Measurements from ENCODE around the gene NLK.
"Not testable (repeated sequence)": the region's sequence is repeated elsewhere in the genome, so short reads cannot be mapped to it uniquely, and the experiment has no call there.

Gene NLK

DNA sequence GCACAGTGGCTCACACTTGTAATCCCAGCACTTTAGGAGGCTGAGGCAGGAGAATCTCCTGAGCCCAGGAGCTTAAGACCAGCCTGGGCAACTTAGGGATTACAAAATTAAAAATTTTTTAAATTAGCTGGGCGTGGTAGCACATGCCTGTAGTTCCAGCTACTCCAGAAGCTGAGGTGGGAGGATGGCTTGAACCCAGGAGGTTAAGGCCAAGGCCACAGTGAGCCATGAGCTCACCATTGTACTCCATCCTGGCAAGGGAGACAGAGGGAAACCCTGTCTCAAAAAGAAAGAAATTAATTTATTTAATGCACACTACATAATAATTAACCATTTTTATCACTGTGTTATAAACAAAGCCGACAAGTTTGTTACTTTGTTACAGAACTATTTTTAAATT is 145.5 kb downstream of the NLK start:
- no peak for DNase-seq (ENCODE audit: extremely low read depth in 1 of 2, low read depth in 1 of 2)

DNA sequence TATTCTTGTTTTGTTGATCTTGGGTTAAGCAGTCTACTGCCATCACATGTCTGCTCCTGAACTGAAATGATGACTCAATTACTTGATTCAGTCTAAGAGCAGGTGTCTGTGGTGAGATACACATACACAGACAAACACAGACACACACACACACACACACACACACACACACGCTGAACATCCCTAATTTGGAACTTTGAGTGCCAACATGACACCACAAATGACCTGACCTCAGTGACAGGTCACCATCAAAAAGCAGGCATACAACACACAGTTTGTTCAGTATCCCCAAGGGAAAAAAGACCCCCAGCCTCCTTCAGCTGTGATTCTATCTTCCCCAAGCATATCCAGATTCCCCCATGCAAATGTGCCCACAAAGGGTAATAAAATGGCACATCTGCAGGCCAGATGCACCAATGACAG is 146.4 kb downstream of the NLK start:
- no peak for DNase-seq (ENCODE audit: extremely low read depth in 1 of 2, low read depth in 1 of 2)

DNA sequence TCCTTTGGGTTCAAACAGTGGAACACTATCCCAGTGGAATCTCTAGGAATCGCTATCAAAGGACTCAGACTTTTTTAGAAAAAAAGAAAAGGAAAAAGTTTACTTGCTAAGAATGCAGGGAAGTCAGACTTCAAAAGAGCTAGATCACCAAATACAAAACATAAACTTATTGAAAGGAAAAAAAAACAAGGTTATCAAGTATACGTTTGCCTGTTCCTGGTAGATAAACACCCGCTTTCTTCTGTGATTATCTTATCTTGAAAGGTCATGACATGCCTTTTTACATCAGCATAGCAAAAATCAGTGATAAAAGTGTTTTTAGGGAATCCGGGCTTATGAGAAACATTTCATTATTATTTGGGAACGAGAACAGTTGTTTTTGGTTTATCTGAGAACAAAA is 147.2 kb downstream of the NLK start:
- DNase-seq (ENCODE audit: extremely low read depth in 1 of 2, low read depth in 1 of 2), result no peak

DNA sequence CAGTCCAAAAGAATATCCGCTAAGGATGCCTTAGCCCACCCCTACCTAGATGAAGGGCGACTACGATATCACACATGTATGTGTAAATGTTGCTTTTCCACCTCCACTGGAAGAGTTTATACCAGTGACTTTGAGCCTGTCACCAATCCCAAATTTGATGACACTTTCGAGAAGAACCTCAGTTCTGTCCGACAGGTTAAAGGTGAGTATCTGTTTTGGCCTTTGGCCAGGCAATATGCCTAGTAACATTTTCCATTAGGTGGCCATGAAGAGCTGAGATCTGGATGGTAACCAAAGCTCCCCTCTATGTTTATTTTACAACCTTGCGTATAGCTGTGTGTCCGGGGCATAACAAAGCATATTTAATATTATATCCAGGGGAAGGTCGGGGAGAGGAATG is 148.5 kb downstream of the NLK start:
- DNase-seq (ENCODE audit: extremely low read depth in 1 of 2, low read depth in 1 of 2), result no peak

DNA sequence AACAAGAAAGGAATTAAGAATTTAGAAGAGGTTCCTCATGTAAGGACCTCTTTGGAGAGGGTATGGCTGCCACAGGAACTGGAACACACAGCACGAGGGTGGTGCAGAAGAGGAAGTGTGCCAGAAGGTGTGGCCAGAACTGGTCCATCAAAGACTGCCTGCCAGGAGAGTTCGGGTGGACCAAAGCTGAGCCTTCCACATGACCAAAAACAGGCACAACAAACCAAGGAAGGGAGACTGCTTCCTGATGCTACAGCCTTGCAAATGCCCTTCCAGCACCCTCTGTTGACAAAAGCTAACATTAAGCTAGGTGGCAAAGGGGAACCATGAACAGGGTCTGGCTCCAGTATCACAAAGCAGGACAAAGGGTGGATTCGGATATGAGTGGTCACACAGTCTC is 150.8 kb downstream of the NLK start:
- DNase-seq (ENCODE audit: extremely low read depth in 1 of 2, low read depth in 1 of 2), result no peak

DNA sequence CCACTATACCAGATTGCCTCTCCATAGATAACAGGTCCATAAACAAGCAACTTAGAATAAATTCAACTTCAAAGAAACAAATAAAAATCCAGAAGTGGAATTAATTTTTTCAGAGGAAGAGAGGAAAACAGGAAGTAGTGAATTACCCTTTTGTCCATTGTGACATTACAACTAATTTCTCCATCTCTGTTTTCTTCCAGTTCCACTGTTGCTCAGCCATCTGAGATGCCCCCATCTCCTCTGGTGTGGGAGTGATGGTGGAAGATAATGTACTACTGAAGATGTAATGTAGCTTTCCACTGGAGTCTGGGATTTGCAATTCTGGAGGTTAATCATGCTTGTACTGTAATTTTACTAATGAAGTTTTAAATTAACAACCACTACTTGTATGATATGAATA is 151.9 kb downstream of the NLK start:
- no peak for DNase-seq (ENCODE audit: extremely low read depth in 1 of 2, low read depth in 1 of 2)

DNA sequence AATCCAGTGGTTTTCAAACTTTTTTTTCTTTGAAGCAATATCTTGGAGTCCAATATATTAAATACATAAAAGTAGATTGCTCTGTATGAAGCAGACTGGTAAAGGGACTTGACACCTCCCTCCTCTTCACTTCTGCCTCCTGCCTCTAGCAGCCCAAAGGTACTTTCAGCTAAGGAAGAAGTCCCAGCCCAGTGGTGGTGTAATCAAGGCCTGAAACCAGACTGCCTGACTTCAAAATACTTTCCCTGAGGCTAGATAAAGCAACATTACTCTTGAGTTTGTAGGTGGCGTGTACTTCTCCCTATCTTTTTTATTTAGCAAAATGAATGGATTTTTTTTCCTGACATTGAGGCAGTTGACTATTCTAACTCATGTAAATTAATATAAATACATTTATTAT is 154.2 kb downstream of the NLK start:
- DNase-seq (ENCODE audit: extremely low read depth in 1 of 2, low read depth in 1 of 2), result no peak

DNA sequence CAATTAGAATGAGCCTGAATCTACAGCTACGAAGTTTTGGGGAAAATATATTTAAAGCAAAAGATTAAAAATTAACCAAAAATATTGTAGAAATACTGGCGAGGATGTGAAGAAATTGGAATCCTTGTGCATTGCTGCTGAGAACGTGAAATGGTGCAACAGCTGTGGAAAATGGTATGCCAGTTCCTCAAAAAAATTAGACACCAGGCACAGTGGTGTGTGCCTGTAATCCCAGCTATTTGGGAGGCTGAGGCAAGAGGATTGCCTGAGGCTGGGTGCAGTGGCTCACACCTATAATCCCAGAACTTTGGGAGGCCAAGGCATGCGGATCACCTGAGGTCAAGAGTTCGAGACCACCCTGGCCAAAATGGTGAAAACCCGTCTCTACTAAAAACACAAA is 156.6 kb downstream of the NLK start:
- no peak for DNase-seq (ENCODE audit: extremely low read depth in 1 of 2, low read depth in 1 of 2)

DNA sequence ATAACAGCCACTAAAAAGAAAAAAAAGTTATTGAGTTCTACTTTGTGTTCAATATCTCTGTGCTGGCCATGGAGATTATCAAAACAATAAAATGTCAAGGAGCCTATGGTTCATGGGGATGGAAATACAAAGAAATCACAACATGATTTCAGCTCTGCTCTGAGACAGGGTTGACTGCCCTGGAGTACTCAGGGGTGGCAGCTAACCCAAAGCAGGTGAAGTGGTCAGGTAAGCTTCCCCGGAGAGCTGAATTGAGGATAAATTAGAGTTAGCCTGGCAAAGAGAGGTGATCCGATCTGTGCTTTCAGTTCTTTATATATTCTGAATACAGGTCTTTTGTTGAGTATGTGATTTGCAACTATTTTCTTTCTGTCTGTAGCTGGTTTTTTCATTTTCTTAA is 157.3 kb downstream of the NLK start:
- no peak for DNase-seq (ENCODE audit: extremely low read depth in 1 of 2, low read depth in 1 of 2)

DNA sequence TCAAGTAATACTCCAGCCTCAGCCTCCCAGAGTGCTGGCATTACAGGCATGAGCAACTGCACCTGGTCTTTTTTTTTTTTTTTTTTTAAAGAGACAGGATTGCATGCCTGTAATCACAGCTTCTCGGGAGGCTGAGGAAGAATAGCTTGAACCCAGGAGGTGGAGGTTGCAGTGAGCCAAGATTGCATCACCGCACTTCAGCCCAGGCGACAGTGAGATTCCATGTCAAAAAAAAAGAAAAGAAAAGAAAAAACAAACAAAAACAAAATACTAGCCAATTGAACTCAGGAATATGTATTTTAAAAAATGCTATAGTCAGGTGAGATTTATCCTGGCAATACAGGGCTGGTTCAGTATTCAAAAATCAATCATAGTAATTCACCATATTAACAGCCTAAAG is 158.8 kb downstream of the NLK start:
- no peak for DNase-seq (ENCODE audit: extremely low read depth in 1 of 2, low read depth in 1 of 2)

DNA sequence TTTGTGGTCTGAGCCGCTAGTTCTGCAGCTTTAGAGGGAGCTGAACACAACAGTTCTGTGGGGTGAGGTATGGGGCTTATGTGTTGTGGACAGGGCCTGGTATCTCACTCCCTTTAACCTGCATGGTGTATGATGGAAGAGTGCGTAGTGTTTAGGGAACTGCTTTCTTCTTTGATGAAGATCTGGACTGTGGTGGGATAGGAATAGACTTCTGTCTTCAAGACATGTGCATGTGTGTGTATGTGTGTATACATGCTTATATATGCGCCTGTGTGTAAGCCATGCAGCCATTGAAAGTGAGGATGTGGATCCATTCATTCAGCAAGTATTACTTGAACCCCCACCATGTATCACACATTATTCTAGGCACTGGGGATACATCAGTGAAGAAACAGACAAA is 161.8 kb downstream of the NLK start:
- DNase-seq (ENCODE audit: extremely low read depth in 1 of 2, low read depth in 1 of 2), result no peak

DNA sequence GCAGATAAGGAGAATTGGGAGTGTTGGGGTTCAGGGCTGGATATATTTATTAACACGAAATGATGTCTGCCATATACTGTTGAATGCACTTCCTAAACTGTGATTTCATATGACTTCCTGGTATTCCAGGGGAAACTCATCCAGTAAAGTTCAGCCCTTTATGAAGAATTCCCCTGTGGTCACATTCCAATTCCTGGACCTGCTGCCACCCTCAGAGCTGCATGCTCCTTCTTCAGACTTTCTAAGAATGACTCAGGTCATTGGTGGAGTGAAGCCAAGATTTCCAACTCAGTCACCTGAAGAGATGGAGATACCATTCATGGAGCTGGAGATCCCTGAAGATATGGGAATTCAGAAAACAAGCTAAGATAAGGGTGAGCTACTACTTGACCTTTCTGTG is 162.3 kb downstream of the NLK start:
- DNase-seq (ENCODE audit: extremely low read depth in 1 of 2, low read depth in 1 of 2), result no peak

DNA sequence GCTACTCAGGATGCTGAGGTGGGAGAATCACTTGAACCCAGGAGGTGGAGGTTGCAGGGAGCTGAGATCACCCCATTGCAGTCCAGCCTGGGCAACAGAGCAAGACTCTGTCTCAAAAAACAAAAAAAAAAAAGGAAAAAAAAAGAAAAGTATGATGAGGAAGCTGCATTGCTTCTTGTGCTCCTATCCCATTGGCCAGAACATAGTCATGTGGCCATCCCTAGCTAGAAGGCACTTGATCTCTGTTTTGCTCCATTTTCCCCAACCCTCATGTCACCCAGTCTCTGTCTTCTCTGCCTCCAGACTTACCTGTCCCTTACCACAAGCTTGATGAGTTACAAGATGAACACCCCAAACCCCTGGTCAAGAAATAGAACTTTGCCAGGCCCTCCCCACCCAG is 163.8 kb downstream of the NLK start:
- DNase-seq (ENCODE audit: extremely low read depth in 1 of 2, low read depth in 1 of 2), result no peak

DNA sequence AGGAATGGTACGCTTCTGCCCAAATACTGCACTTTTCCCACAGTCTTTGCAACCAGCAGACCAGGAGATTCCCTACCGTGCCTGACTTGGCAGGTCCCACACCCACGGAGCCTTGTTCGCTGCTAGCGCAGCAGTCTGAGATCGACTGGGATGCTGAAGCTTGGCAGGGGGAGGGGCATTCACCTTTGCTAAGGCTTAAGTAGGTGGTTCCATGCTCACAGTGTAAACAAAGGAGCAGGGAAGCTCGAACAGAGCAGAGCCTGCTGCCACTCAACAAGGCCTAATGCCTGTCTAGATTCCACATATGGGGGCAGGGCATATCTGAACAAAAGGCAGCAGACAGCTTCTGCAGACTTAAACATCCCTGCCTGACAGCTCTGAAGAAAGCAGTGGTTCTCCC is 169.3 kb downstream of the NLK start:
- no peak for DNase-seq (ENCODE audit: extremely low read depth in 1 of 2, low read depth in 1 of 2)

DNA sequence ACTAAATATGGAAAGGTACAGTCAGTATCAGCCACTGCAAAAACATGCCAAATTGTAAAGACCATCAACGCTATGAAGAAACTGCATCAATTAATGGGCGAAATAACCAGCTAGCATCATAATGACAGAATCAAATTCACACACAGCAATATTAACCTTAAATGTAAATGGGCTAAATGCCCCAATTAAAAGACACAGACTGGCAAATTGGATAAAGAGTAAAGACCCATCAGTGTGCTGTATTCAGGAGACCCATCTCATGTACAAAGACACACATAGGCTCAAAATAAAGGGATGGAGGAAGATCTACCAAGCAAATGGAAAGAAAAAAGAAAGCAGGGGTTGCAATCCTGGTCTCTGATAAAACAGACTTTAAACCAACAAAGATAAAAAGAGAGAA is 171.1 kb downstream of the NLK start:
- DNase-seq (ENCODE audit: extremely low read depth in 1 of 2, low read depth in 1 of 2), result not testable (repeated sequence)

DNA sequence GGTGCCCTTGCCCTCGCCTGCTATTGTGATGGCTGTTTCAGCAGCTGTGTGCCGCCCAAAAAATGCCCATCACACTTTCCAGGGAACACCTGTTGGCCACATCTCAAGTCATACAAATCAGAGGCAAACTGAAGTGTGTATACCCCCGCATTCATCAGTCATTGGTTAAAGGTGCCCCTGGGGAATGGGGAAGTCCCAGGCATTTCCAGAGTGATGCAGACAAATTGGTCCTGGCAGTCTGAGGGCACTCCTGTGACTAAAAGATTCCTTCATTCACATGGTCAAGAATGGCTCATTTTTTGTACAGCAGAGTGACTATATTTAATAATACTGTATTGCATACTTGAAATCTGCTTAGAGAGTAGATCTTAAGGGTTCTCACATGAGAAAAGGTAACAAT is 173.6 kb downstream of the NLK start:
- no peak for DNase-seq (ENCODE audit: extremely low read depth in 1 of 2, low read depth in 1 of 2)

DNA sequence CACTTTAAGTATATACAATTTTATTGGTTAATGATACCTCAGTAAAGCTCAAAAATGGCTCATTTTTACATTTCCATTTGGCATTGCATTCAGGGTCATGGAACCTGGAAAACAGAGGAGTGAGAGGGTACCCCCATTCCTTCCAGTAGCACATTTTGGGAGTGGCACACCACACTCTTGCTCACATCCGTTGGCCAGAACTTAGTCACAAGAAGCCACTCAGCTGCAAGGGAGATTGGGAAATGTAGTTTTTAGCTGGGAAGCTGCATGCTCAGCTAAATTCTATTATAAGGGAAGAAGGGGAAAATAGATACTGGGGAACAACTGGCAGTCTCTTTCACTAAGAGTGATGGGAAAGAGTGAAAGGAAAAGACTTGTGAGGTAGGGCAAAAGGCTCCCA is 174.1 kb downstream of the NLK start:
- DNase-seq (ENCODE audit: extremely low read depth in 1 of 2, low read depth in 1 of 2), result no peak

DNA sequence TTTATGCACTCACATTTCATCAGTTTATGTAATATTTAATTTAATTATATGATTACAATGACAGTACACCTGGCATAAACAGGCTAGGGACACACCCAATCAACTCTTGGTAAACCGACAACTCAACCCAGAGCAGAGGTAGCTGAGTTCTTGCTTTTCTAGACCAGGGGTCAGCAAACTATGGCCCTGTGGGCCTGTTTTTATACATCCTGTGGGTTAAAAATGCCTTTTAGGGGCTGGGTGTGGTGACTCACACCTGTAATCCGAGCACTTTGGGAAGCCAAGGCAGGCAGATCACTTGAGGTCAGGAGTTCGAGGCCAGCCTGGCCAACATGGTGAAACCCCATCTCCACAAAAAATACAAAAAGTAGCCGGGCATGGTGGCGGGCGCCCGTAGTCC is 177.3 kb downstream of the NLK start:
- DNase-seq (ENCODE audit: extremely low read depth in 1 of 2, low read depth in 1 of 2), result no peak

DNA sequence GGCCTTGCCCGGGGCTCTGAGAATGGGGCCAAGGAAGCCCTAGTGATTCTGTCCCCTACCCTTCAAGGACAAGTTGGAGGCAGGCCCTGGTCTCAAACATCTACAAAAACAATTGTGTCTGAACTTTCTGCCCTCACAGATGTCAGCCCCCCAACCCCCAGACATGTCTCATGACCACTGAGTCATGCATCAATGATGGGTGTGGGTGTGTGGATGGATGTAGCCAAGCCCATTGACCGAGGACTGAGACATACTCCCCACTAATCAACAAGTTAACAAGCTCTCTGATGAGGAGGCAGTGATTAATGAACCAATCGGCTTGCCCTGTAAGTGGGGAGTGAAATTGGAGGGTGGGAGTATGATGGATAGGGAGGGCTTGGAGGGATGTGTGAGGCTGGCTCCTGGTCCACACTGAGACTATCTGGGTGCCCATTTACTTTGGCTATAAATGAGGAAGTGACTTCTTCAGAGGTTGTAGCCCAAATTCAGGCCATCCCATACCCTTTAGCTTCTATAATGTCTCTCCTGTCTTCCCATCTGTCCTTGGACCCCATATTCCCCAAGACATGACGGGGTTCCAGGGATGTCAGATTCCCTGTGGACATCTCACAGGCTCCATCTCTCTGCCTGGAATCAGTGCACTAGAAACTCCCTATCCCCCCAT is 179.4 kb downstream of the NLK start:
- DNase-seq (ENCODE audit: extremely low read depth in 1 of 2, low read depth in 1 of 2), result no peak

DNA sequence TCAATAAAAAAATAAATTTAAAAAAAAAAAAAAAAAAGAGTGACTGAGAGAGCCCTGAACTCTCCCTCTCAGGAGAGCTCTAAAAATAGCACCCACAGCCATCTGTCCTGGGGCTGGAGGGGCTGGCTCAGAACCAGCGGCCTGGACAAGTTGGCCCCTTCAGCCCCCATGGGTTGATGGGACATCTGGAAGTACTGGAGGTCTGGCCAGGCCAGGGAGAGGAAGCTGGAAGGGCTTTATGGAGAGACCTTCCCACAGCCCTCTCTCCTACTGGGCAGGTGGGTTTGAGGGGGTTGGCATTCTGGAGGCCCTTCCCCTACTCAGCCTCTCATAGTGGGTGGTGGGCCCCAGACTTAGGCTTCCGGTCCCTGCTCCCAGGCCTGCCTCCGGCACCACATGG is 182.8 kb downstream of the NLK start:
- DNase-seq (ENCODE audit: extremely low read depth in 1 of 2, low read depth in 1 of 2), result no peak

DNA sequence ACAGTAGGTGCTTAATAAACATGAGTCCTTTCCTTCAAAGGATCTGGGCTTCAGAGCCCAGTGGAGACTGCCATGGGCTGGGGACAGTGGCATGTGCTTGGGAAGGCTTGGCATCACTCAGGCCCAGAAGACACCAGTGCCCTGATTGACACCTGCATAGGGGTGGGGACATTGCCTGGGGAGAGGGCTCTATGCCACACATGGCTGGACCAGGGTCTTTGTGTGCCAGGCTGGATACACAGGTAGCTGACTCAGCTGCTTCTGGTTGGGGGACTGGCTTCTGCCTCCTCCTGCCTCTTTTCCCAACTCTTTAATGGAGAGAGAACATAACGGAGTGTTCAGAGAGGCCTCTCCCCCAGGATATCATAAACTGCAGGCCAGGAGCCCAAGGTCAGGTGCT is 183.4 kb downstream of the NLK start:
- DNase-seq (ENCODE audit: extremely low read depth in 1 of 2, low read depth in 1 of 2), result no peak

DNA sequence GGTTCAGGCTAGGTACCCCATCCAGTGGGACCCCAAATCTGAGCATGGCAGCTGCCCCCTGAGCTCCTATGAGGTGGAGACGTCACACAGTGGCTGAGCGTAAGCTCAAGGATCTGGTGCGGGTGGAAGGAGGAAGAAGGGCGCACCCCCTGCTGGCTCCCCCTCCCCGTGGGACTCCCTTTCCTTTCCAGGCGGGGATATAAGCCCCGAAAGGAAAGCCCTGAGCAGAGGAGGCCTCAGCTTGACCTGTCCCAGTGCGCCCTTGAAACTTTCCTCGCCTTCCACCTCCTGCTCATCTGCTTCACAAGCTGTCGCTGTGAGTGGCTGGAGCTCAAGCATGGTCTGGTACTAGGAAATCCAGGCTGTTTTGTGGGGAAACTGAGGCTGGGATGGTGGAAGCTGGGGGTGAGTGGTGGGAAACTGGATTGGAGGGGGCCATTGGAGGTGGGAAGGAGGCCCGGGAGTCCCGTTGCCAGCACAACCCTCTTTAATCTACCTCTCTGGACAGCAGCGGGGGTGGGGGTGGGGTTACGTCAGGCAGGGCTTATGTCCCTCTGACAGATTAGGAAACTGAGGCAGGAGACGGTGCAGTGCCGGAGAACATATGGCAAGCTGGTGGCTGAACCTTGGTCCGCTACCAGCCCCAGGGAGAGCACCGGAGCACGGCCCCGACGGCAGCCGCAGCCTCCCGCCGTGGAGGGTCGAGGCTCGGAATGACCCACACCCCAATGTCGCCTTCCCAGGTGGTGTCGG is 184.3 kb downstream of the NLK start:
- no peak for DNase-seq (ENCODE audit: extremely low read depth in 1 of 2, low read depth in 1 of 2)
